NCI-H510A treated with DMSO at 0.1 percent for 48 hours (cell line): ENCODE measurements around the gene LILRA6.
"Not testable (repeated sequence)": the region's sequence is repeated elsewhere in the genome, so short reads cannot be mapped to it uniquely, and the experiment has no call there.

ENCODE experiments used
- DNase-seq: peaks from one replicate; lab custom pipeline; 2025; lab: John Stamatoyannopoulos, UW

Gene LILRA6

DNA sequence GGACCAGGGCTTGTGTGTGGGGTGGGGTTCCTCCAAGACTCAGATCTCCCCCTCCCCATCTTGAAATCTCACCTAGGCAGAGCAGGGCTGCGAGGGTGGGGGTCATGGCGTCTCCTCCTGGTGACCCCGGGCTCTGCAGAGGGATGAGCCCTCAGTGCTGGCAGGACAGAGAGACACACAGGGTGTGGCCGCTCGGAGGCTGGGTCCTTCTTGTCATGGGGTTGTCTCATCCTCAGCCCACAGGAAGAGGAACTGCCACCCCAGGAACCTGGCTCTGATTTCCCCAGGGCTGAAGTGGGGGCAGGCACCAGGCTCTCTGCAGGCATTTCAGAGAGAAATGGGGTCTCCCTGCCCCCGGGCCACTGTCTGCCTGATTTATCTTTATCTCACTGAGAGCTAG lies at the start of gene LILRA6:
TSS of gene LILRA6 (minus strand) at position 145 of the 400 bp plus-strand sequence.
- not testable (repeated sequence) for DNase-seq

DNA sequence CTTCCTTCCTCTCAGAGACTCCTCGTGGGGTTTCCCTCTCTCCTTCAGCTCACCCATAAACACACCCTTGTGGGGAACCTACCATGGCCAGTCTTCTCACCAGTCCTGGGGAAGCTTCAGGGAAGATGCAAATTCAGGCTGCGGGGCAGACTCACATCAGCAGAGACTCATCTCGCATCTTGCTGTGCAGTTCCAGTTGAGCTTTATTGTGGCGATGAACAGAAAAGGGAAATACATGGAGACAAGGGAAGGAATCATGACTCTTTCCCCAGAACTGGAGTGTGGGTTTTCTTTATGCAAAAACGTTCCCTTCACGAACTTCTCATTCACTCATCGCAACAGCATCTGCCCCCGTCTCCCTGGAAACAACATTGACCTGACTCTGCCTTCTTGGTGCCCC lies 46.6 kb upstream of the LILRA6 start:
- DNase-seq, result not testable (repeated sequence)

DNA sequence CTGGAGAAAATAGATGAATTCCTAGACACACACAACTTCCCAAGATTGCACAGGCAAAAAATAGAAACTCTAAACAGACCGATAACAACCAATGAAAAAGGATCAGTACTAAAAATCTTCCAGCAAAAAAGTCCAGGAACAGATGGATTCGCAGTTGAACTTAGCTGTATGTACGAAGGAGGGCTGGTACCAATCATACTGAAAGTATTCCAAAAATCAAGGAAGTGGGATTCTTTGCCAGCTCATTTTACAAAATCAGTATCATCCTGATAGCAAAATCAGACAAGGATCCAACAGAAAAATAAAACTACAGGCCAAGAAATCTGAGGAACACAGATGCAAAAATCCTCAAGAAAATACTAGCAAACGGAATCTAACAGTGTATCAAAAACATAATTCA lies 44.9 kb upstream of the LILRA6 start:
- no peak for DNase-seq

DNA sequence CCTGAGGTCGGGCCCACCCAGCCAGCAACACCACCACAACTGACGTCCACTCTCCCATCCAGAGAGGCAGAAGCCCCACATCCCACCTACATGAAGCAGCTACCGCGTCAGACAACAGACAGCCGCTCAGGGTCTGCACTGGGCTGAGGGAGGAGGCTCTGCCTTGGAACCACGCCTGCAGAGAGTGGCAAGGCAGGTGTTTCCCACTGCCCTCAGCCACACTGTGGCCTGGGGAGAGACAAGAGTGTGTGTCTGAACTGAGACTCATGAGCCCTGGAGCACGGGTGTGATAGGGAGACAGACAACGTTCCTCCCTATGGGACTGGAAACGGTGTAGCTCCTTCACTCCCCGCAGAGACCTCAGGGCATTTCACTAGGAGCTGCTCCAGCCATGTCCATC lies 43.7 kb upstream of the LILRA6 start:
- not testable (repeated sequence) for DNase-seq

DNA sequence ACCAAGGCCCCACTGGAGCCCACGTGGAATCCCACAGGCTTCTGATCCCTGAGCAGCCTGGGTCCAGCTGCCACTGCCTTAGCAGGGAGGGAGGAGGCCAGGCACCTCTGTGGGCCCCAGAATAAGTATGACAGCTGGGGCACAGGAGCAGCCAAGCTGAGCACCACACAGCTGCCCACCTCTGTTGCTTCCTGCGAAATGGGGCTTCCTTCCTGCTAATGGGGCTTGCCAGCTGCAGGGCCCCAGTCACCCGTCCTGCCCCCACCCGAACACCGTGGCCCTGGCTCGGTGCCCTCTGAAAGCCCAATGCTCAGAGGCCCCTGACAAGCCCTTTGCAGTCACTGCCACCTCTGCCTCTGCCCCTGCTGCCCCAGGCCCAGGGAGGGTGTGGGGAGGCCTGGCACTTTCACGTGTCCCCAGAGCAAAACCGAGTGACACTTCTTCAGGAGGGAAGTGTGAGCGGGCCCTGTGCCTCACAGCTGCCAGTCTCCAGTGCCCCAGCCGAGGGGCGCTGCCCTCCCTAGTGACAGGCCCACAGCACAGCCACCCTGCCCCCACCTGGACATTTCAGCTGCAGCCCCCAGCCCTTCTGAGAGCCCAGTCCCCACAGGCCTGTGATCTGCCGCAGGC lies 43.0 kb upstream of the LILRA6 start:
- not testable (repeated sequence) for DNase-seq

DNA sequence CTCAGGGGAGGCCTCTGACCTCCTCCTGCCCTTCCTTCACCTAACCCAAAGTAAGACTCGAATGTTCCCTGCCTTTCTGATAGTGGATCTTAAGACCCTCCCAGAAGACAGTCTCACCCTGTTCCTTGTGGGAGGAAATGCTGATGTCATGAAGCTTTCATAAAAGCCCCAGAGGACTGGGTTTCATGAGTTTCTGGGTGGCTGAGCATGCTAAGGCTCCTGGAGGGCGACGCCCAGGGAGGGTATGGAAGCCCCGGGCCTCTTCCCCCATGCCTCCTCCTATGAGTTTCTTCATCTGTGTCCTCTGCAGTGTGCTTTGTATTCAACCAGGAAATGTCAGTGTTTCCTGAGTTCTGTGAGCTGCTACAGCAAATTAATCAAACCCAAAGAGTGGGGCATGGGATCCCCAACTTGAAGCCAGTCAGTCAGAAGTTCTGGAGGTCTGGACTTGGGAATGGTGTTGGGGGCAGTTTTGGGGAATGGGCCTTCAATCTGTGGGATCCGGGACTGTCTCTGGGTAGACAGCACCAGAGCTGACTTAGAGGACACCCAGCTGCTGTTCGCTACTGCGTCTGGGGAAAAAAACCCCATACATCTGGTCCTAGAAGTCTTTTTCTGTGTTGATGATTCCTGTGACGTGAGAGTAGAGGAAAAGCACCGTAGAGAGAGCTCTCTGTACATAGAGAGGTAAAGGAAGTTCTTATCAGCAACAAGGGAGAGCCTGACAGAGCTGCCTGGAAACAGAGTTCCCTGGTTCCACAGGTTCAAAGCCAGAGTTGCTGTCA lies 40.3 kb upstream of the LILRA6 start:
- DNase-seq, result no peak

DNA sequence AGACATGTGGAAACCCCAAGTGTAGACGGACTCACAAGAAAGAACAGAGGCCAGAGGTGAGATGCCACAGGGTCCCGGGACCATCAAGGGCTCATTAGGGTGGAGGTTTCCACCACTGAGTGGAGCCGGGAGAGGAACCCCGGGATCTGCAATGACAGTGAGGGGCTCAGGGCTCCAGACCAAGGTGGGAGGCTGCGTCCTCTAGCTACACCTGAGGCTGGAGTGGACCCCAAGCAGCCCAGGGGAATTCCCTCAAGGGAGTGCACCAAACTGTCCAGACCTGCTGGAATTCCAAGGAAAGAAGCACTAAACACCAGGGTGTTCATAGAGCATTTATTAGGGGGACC lies 39.1 kb upstream of the LILRA6 start:
- not testable (repeated sequence) for DNase-seq

DNA sequence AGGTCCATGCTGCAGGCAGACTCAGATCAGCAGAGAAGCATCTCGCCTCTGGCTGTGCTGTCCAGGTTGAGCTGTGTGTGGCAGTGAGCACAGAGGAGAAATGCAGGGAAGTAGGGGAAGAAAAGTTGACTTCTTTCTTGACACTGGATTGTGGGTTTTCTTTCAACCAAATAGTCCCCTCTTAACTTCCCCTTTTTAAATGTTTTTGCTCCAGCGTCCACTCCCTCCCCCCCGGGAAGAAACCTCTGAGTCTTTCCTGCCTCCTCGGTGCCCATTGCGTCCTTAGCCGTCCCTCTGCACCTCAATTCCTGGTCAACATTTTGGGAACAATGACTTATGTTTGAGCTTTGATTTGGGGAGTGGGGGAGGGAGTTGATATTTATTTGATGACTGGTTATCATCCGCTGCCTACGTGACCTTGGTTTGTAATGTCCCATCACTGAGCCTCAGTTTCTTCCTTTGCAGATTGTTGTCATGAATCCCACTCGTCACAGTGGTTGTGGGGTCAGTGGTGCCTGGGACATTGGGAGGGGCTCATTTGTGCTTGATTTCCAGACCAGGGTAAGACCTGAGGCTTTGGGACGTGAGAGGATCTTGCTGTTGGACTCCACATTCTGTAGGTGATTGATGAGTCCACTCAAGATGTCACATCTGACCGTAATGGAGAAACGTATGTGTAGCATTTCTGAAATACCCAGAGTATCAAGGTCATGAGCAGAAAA lies 38.6 kb upstream of the LILRA6 start, which contains the start of gene LILRB2:
TSS of gene LILRB2 (minus strand) at position 104 of the 722 bp plus-strand sequence. CDS start 614 bp downstream, outside the sequence.
- DNase-seq, result no peak

DNA sequence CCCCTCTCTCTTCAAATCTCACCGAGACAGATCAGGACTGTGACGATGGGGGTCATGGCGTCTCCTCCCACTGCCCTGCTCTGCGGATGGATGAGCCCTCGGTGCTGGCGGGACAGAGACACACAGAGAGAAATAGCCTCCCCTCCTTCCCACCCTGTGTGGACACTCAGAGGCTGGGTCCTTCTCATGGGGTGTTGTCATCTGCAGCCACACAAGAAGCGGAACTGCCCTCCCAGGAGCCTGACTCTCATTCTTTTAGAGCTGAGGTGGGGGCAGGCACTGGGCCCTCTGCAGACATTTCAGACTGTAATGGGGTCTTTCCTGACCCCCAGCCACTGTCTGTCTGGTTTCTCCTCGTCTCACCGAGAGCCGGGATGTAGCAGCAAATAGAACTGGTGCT lies 37.9 kb upstream of the LILRA6 start:
- DNase-seq, result not testable (repeated sequence)

DNA sequence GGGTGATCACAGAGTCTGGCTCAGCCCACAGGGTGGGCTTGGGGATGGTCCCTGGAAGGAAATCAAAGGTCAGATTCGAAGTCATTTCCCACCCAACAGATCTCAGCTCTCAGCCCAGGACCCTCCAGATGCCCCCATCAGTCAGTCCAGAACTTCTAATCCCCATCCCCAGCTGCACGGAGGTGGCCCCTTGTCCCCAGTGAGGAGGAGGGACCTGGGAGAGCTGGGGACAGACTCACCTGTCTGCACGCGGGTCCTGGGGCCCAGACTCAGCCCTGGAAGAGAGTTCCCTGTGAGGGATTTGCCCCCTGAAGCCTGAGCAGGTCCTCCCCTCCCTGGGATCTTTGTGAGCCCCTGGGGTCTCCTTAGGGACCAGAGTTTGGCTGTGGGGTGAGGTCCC lies 37.4 kb upstream of the LILRA6 start:
- DNase-seq, result not testable (repeated sequence)

DNA sequence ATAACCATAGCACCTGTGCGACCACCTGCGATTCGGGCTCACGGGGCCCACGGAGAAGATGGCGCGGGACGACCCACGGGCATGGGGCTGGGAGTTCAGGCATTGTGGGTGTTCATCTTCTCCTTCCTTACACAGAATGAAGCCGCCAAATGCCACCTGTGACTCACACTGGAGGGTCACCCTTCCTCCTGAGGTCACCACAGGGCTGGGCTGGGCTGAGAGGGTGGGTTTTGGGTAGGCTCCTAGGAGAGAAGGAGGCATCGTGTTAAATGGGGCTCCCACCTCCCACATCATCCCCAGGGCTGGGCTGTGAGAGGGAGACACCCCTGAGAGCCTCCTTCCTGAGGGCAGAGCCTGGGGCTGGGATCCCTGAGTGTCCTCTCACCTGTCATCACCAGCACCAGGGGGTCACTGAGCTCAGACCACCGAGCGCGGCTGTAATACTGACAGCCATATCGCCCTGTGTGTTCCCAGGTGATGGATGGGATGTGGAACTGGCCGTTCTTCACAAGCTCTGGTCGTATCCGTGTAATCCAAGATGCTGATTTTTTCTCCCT lies 36.9 kb upstream of the LILRA6 start:
- DNase-seq, result no peak

DNA sequence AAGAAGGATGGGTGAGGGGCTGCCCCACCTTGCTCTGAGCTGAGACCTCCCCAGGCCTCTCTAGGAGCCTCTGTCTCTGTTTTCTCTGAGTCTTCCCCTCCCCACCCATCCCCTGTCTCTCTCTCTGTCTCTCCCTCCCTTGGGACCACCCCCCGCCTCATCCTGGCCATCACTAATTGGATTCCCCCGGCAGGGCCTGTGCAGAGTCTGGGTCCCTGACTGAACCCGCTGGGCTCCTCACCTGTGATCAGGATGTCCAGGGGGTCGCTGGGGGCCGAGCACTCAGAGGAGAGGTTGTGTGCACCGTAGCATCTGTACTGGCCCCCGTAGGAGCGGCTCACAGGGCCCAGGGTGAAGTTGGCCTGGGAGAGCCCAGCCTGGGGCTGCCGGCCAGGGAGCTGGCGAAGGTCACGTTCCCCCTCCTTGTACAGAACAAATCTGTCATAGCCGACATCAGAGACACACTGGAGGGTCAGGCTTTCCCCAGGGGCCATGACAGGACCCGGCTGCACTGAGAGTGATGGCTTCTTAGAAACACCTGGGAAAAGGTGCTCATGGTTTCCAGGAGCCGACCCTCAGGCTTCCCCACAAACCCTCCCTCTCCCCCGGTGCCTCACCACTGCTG lies 36.1 kb upstream of the LILRA6 start:
- DNase-seq, result not testable (repeated sequence)

DNA sequence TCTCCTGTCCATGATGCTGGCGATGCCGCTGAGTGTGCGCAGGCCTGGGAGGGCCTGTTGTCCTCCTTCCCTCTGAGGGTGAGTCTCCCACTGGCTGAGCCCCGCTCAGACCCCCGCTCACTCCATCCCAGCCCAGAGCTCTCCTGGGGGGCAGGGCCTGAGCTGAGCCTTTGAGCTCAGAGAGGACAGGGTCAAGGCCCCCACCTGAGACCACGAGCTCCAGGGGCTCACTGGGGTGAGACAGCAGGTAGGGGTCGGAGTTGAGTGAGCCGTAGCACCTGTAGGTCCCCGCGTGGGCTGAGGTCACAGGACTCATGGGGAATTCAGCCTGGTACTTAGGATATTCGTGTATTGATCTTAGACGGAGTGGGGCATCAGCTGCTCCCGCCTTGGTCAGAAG lies 35.5 kb upstream of the LILRA6 start:
- not testable (repeated sequence) for DNase-seq

DNA sequence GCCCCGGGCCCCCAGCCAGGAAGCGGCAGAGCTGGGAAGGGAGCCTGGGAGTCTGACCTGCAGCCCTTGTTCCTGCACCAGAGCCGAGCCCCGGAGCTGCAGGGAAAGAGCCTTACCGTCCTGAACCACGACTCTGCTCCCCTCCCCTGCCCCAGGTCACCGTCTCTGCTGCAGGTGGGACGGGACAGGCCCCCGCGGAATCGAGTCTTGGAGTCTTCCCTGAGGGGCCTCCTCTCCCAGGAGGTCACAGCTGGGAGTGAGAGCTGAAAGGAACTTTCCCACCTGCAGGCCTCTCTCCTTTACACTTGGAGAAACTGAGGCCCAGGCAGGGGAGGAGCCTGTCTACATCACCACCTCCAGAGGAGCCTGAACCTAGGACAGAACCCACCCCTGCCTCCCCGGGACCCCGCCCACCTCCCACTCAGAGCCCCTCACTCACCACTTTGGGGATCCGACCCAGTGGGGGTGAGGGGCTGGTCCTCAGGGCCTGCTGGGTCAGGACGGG lies 34.6 kb upstream of the LILRA6 start:
- DNase-seq, result not testable (repeated sequence)

DNA sequence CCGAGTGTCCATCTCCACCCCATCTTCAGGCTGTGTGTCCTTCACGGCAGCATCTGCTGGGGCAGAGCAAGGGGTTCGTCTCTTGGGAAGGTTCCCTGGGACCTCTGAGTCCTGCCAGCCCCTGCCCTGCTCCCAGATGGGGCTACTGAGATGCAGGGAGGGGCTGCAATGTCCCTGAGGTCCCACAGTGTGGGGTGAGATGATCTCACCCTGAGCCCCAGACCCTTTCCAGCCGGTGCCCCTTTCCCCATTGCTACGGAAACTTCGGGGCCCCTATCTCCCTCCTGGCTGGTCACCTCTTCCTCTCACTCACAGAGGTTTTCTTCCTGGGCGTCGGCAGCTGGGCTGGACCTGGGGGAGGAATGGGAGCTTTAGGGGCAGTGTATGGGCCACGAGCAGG lies 33.4 kb upstream of the LILRA6 start:
- DNase-seq, result no peak

DNA sequence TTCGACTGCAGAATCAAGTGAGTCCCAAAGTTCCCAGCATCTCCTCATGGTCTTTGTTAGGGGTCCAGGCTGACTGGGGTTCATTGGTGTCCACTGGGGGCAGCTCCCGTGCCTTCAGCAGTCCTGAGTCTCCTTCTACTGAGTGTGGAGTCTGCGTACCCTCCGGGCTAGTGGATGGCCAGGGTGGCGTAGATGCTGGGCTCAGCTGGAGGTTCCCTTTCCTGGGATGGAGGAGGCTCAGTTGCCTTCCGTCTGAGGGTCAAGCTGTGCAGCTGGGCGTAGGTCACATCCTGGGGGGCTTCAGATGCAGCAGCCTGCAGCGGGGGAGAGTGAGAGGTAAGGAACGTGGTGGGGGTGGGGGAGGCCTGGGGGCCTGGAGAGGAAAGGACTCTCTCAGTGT lies 31.9 kb upstream of the LILRA6 start:
- not testable (repeated sequence) for DNase-seq

DNA sequence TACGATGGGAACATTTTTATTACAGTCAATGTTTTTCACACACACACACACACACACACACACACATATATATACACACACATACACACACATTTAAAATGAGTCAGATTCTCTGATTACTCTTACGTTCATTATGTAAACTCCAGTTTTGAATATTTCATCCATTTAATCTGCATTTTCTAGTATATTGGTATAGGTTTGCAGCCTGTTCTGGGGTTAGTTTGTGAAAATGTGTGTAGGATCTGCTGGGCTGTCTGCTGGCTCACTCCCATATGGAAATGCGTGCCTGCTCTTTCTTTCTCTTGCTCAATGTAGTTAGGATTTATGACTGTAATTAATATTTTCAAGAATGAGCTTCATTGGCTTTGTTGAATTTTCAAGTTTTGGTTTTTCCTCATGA lies 31.2 kb upstream of the LILRA6 start:
- DNase-seq, result no peak

DNA sequence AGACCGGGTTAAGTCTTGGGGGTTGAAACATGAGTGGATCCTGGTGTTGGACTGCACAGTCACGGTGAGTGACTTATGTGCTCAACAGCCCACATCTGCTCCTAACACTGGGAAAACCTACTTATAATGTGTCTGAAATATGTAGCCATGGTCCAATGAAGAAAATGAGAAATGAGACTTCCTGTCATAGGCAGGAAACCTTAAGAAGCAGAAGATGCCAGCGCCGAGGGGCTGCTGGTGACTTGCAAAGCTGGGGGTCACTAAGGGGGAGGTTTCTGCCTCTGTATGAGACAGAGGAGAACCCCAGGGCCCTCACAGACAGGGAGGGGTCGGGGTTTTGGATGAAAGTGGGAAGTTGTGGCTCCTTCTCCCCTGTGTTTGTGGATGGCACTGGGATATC lies 29.6 kb upstream of the LILRA6 start:
- not testable (repeated sequence) for DNase-seq

DNA sequence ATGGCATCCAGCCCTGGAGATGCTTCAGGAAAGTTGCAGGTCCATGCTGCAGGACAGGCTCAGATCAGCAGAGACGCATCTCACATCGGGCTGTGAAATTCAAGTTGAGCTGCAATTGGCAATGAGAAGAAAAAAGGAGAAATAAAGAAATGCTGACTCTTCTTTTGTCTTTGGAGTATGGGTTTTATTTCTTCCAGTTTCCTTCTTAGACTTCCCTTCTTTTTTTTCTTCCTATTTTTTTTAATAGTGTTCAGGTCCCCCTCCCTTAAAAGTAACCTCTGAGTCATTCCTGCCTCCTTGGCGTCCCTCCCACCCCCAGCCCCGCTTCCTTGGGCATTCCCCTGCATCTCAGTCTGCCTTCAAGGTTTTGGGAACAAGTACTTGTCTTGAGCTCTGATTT lies 29.0 kb upstream of the LILRA6 start:
- DNase-seq, result not testable (repeated sequence)

DNA sequence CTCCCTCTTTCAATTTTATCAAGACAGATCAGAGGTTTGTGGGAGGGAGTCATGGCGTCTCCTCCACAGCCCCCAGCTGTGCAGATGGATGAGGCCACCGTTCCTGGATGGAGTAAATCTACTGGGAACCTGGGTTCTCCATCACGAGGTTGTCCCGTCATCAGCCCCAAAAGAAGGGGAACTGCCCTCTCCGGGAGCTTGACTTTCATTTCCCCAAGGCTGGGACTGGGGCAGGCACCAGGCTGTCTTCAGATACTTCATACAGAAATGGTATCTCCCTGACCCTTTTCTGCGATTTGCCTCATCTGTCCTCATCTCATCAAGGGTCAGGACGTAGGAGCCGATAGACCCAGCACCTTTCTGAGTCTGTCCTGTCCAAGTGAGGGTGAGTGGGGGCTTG lies 28.5 kb upstream of the LILRA6 start:
- DNase-seq, result no peak

DNA sequence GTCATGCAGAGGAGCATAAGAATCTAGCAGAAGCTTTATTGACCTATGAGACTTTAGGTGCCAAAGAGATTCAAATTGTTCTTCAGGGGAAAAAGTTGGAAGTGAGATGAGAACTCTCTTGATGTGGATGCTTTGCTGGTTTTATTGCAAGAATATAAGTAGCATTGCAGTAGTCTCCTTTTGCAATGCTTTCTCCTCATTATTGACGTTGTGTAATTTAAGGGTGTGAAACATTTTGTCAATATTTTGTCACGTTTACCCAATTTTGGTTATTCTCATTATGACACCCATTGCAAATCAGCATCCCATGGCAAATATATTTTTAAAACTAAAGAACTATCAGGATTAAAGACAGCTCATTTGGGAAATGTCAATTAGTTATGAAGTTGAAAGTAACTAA lies 26.3 kb upstream of the LILRA6 start:
- DNase-seq, result no peak

DNA sequence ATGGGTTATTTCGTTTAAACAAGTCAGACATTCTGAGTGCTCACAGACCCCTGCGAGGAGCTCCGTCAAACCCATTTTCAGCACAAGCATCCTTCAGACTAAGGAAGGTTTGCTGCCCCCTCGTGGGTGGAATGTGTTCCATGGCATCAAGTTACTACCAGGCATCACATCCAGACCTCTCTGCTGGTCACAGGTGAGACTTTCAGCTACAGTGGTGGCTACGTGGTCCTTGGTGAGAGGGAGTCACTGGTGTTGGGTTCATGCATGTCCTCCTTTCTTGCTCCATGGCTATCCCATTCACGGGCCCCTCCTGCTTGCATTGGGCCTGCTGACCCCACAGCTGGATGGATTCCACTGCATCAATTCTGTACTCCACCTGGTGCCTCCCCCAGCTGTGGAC lies 23.5 kb upstream of the LILRA6 start:
- peak; percentile 31 for DNase-seq
